Measurements from ENCODE around the gene SF3B2.

DNA sequence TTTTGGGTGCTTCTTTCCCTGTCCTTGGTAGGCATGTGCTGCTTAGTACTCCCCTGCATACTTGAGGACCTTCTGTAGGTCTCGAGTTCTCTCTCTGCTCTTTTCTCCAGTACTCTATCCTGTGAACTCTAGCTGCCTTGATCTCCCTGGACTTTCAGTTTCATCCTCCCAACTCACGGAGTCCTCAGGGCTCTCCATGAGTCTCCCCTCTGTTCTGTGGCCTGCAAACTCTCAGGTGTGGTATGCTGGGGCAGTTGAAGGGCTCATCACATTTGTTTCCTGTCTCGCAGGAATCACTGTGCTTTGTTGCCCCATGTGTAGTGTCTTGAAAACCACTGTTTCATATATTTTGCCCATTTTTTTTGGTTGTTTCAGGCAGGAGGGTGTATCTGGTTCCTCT lies 14.6 kb downstream of the SF3B2 start:
- no peak for TF ChIP-seq POLR2A (IDR thresholded peaks at IDR 0.05)
- TF ChIP-seq, protein P1, sequence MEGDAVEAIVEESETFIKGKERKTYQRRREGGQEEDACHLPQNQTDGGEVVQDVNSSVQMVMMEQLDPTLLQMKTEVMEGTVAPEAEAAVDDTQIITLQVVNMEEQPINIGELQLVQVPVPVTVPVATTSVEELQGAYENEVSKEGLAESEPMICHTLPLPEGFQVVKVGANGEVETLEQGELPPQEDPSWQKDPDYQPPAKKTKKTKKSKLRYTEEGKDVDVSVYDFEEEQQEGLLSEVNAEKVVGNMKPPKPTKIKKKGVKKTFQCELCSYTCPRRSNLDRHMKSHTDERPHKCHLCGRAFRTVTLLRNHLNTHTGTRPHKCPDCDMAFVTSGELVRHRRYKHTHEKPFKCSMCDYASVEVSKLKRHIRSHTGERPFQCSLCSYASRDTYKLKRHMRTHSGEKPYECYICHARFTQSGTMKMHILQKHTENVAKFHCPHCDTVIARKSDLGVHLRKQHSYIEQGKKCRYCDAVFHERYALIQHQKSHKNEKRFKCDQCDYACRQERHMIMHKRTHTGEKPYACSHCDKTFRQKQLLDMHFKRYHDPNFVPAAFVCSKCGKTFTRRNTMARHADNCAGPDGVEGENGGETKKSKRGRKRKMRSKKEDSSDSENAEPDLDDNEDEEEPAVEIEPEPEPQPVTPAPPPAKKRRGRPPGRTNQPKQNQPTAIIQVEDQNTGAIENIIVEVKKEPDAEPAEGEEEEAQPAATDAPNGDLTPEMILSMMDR (IDR thresholded peaks at IDR 0.05), result no peak
- TF ChIP-seq POLR2AphosphoS5 (IDR thresholded peaks at IDR 0.05), result no peak

Data from upper lobe of left lung (tissue), 4 donors.